GM21515 (cell line): Measurements from ENCODE around the gene YEATS2.
A peak's percentile ranks its signal among the peaks of the same experiment; 100 is the strongest.
"Not testable (repeated sequence)": the region's sequence is repeated elsewhere in the genome, so short reads cannot be mapped to it uniquely, and the experiment has no call there.

Experiments used
- ATAC-seq: cut with Tn5 transposase; IDR thresholded peaks from one replicate; pipeline ENCODE4 v1.9.1; 2021; ENCODE audit not compliant: unreplicated experiment

YEATS2 gene

GRCh38 chr3:183697610-183698317 is at the start of gene YEATS2:
YEATS2 (plus strand) TSS chr3:183697797; CDS start chr3:183715163, 17,366 bp downstream.
- ATAC-seq: peak; percentile 82

- no peak for ATAC-seq
Observed at GRCh38 chr3:183650554-183650953, 47.0 kb upstream of the YEATS2 start.

- ATAC-seq: no peak
Observed at GRCh38 chr3:183653209-183654064, 44.2 kb upstream of the YEATS2 start.

DNA sequence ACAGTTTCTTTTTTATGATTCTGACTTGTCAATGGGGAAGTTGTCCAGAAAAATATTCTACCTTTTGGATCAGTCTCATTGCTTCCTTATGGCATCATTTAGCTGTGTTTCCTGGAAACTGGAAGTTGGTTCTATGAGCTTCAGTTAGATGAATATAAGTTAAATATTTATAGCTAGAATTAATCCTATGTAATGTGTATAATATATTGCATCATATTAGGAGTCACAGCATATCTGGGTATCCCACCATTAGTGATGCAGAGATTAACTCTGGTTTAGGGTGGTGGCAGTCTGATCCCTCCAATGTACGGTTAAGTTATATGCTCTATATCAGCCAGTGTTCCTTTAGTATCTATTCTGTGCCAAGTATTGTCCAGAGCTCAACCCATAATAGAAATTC is 42.9 kb upstream of the YEATS2 start:
- no peak for ATAC-seq

DNA sequence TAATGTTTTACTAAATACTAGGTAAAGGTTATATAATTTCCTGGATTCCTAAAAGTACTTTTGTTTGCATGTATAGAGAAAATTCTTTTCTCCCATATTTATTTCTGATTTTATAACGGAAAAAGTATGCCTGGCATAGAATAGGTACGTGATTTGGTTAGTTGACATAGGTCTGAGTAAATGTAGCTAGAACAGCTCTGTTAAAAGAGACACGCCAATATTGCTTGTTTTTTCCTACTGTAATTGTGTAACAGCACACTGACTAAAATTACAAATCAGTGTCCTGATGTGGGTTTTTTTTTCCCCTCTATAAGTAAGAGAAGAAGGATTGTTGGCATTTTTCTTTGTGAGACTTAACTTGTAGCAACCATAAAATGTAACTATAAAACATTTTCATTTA is 35.5 kb upstream of the YEATS2 start:
- no peak for ATAC-seq

DNA sequence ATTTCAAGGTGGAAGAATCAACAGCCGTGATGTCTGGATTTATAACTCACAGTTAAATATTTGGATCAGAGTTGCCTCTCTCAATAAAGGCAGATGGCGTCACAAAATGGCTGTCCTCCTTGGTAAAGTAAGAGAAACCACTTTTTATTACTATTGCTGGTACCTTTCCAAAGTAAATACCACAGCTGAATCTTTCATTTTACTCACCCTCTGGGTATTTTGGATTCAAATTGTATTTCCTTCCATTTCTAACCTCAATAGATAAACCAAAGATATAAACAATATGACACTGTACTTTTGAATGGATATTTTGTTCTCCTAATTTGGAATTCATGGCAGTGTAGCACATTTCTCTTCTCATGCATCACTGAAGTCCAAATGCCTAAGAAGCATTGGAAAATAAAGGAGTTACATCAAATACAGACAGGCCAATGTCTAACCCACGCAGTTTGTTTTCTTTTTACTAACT is 32.6 kb upstream of the YEATS2 start:
- no peak for ATAC-seq

- ATAC-seq: no peak
Observed at GRCh38 chr3:183680061-183680460, 17.5 kb upstream of the YEATS2 start.

DNA sequence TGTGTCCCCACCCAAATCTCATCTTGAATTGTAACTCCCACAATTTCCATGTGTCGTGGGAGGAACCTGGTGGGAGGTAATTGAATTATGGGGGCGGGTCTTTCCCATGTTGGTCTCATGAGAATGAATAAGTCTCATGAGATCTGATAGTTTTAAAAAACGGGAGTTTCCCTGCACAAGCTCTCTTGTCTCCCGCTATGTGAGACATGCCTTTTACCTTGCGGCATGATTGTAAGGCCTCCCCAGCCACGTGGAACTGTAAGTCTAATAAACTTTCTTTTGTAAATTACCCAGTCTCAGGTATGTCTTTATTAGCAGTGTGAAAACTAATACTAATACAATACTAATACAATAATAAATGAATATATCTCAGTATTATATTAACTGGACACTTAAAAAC is 9.9 kb upstream of the YEATS2 start:
- ATAC-seq: no peak

- ATAC-seq: no peak
Observed at GRCh38 chr3:183688874-183689273, 8.7 kb upstream of the YEATS2 start.

DNA sequence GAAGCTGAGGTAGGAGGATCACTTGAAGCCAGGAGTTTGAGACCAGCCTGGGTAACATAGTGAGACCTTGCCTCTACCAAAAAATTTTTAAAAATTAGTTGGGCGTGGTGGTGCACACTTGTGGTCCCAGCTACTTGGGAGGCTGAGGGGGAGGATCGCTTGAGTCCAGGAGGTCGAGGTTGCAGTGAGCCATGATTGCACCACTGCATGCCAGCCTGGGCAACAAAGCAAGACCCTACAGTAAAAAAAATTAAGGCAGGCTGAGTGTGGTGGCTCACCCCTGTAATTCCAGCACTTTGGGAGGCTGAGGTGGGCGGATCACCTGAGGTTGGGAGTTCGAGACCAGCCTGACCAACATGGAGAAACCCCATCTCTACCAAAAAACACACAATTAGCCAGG is 8.0 kb upstream of the YEATS2 start:
- ATAC-seq: not testable (repeated sequence)

GRCh38 chr3:183690402-183690995 is 7.1 kb upstream of the YEATS2 start:
- no peak for ATAC-seq

GRCh38 chr3:183692436-183692835 is 5.2 kb upstream of the YEATS2 start:
- ATAC-seq: no peak

GRCh38 chr3:183695569-183696364 is 1.8 kb upstream of the YEATS2 start:
- ATAC-seq: no peak

DNA sequence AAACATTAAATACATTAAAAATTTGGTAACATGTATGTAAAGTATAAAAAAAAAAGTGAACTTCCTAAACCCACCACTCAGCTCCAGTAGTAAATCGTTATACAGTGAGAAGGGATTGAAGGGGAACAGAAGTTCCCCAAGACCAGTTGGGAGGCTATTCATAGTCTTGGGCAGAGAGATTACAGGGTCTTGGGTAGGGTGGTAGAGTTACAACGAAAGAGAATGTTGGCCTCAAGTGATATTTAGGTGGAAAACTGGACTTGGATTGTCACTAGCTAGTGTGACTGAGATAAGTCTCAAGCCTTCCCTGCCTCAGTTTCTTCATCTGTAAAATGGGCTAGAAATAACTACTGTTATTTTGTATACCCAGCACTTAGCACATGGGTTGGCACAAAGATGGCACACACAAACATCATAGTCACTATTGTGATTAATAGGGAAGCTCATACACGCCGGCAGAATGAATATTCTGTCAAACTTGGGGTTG is 431 bp upstream of the YEATS2 start:
- ATAC-seq: no peak

GRCh38 chr3:183698318-183698751 is 738 bp downstream of the YEATS2 start:
- peak; percentile 18 for ATAC-seq

DNA sequence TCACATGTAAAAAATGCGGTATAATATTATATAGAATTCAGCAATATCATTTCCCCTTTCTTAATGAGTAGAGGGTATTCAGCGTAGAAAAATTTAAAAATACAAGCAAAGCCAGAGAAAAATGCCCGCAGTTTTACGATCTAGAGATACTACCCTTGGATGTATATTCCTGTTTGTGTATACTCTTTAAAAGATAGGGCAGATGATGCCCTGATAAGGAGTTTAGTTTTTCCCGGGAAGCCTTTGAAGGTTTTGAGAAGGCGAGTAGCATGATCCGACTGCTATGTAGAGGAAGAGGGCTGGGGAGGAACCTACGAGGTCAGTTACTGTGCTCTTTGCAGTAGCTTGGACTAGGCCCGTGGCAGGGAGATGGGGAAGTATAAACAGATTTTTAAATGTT is 1.2 kb downstream of the YEATS2 start:
- no peak for ATAC-seq

GRCh38 chr3:183699238-183699947 is 1.8 kb downstream of the YEATS2 start:
- no peak for ATAC-seq

DNA sequence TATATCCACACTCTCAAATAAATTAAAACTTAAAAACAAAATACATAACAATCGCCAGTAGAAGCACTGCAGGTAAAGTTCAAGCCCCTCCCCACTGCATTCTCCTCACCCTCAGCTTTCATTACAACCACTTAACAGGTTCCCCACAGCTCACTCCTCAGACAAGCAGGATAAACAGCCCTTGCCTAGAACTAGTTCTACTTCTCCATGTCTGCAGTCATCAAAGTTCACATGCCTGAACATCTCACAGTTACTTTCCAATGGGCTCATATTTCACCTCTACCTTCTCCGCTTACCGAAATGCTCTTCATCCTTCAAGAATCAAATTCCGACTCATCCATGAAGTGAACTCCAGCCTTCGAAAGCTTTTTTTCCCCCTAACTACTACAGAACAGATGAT is 4.1 kb downstream of the YEATS2 start:
- ATAC-seq: no peak

- ATAC-seq: not testable (repeated sequence)
Observed at GRCh38 chr3:183703892-183704291, 6.3 kb downstream of the YEATS2 start.

- no peak for ATAC-seq
Observed at GRCh38 chr3:183710231-183710630, 12.6 kb downstream of the YEATS2 start.
